GM19238 (cell line): ENCODE results near the gene KRT3.

Experiments used
- DNase-seq: peaks from one replicate; pipeline ENCODE4 v3.0.0; 2011; ENCODE audit warnings: low spot score; ENCODE audit not compliant: insufficient read length

KRT3 gene

DNA sequence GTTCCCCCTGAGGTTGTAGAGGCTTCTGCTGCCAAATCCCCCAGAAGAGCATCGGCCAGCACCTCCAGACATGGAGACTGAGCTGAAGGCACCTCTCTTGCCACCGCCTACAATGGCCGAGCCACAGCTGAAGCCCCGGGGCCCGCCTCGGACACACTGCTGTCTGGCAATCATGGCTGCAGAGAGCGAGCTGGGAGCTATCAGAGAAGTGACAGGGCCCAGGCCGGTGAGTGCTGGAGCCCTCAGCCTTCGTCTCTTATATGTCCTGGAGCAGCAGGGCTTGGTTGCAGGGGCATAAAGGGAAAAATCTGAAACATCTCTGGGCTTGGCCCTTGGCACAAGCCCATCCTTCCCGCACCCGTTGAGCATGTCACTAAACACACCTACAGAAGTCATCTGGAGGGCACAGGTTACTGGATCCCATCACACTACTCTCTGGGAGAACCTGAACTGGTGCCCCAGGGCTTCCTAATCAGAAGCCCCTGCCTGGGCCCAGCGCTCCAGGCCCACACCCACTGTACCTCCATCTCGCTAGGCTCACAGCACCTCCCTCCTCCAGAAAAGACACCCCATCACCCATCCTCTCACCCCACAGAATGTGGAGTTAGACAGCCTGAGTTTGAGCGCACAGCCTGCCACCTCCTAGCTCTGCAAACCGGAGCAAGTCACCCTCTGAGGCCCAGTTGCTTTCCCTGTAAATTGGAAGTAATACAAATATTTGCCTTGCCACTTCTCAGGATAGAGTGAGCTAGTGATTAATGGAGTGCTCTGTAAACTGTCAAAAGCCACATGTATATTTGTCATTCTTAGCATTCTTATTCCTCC, 18.2 kb upstream of the KRT3 start, which contains the start of gene KRT4:
Gene KRT4, minus strand, starts transcription at position 232 of the 825 bp plus-strand sequence. Its CDS starts 58 bp downstream, at position 174.
- no peak for DNase-seq

GRCh38 chr12:52813203-52813819, 17.4 kb upstream of the KRT3 start:
- DNase-seq = no peak

DNA sequence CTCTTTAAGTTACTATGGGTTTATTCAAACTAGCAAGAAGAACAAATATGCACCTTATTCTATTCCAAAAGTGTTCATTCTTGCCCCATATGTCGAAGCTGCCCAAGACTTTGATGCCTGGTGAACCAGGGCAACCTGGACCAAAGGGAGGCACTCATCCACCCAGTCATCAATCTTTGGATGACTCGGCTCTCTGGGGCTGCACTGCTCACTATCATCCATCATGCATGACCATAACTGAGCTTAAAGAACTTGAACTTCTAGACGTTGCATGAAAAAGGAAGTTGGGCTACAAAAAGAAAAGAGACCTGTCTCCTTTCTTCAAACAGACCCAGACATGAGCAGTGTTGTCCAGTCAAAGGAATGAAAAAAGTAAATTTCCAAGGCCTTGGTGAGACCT, 16.8 kb upstream of the KRT3 start:
- DNase-seq = no peak

GRCh38 chr12:52812073-52812400, 16.1 kb upstream of the KRT3 start:
- no peak for DNase-seq

DNA sequence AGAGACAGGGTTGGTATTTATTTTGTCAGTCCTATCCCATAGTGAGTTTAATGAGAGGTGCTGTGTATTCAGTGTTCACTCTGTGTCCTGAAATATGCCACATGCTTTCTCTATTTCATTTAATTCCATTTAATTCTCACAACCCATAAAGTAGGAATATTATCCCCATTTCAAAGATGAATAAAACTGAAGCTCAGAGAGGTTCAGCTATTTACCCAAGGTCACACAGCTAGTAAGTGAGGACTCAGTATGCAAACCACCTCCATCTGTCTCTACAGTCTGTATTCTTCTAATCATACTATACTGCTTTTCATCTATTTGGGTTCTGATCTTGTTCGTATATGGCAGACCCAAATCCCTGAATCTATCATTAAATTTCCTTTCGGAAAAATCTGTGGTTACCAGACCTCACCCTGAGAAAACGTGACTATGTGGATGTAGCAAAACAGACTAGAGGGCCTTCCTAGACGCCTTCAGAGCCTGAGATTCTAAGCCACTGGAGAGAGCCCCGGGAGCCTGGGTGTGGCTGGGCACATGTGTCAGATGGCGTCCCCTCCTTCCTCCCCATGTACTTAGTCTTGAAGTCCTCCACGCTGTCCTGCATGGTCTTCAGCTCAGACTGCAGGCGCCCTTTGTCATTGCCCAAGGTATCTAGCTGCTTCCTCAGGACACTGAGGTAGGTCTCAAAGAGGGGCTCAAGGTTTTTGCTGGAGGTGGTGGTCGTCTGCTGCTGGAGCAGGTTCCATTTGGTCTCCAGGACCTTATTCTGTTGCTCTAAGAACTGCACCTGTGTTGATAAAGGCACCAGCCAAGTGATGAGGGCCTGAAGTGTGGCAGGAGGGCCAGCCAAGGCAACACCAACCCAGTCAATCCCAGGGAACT, 15.5 kb upstream of the KRT3 start:
- no peak for DNase-seq

DNA sequence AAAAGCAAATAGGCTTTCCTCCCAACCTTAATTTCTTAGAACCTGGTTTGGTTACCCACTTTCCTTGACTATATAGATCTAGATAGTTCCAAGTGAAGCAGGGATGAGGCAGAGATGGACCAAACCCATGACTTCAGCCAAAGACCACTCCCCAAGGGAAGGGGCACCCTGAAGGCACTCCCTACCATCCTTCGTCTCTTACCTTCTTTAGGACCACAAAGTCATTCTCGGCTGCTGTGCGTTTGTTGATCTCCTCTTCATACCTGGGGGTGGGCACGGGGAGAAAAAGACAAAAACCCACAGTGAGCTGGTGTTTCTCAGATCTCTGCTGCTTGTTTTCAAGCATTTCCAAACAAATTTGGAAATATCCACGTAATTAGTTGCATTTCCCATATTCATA, 14.6 kb upstream of the KRT3 start:
- no peak for DNase-seq

- no peak for DNase-seq
Measured at GRCh38 chr12:52809166-52809565, 13.2 kb upstream of the KRT3 start.

GRCh38 chr12:52808573-52809160, 12.8 kb upstream of the KRT3 start:
- DNase-seq = no peak

DNA sequence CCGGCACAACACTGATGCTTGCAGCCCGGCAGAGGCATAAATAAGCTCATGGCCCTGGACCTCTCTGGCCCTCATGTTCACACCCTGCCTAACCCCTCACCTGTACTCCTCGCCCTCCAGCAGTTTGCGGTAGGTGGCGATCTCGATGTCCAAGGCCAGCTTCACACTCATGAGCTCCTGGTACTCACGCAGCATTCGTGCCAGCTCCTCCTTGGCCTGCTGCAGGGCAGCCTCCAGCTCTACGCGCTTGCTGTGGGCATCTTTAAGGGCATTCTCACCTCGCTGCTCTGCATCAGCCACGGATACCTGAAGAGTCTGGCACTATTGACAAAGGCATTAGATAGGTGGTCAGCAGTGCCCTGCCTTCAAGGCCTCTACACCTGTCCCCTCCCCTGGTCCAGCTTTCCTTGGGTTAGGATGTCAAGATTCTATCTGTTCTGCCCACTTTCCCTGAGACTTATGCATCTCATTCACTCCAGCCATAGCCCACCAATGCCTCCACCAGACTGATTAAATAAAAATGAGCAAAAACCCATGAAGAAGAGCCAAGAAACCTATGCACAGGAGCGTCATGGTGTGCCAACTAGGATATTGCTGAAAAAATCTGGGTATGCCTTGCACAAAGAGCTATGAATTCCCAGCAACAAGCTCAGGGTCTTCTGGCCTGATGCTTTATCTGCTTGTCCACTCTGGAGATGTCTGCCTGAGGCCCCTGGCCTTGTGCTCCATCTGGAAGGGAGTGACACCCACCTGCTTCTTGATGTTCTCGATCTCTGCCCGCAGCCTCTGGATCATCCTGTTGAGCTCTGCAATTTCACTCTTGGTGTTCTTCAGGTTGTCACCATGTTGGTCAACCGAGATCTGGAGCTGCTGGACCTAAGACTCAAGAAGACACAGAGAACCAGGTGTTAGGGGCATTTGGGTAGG, 11.9 kb upstream of the KRT3 start:
- DNase-seq = no peak

DNA sequence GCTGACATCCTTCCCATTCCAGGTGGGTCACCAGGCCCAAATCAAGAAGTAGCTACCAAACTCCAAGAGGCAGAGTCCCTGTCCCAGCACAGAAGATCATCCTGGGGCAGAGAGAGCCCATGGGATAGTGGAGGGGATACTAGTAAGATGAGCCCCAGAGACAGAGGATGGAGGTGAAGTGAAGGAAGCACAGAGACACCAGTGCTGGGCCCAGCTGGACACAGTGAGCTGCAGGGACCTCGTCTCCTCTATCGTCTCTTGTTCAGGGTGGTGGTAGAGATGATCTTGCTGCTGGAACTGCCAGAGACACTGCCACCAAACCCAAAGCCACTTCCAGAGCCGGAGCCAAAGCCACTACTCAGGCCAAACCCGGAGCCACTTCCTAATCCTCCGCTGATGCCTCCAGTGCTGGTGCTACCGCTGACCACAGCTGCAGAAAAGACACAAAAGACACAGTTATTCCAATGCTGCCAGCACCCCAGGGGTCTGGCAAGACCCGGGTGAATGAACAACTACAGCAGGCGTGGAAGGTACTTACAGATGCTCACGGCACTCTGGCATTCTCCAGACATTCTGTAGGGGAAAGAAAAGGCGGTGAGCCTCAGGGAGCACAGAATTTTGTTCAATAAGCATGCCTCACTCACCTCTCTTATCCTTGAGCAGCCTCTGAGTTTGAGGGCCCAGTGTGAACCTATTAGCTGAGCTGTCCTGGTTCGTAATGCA, 11.1 kb upstream of the KRT3 start:
- DNase-seq = no peak

- no peak for DNase-seq
Measured at GRCh38 chr12:52806169-52806811, 10.4 kb upstream of the KRT3 start.

GRCh38 chr12:52805739-52806138, 9.8 kb upstream of the KRT3 start:
- DNase-seq = no peak

GRCh38 chr12:52805000-52805399, 9.1 kb upstream of the KRT3 start:
- DNase-seq = no peak

GRCh38 chr12:52802442-52802841, 6.5 kb upstream of the KRT3 start:
- DNase-seq = no peak

- no peak for DNase-seq
Measured at GRCh38 chr12:52801773-52802172, 5.9 kb upstream of the KRT3 start.

GRCh38 chr12:52800259-52800917, 4.5 kb upstream of the KRT3 start:
- DNase-seq = no peak

GRCh38 chr12:52799505-52800211, 3.7 kb upstream of the KRT3 start:
- no peak for DNase-seq
